Activated CD4-positive, CD25-positive, alpha-beta regulatory T cell treated with anti-CD3 and anti-CD28 coated beads, Interleukin-2, amount 50 U/mL, for 24 hours (primary cell): Measurements from ENCODE around the gene TMEM94.
A peak's percentile ranks its signal among the peaks of the same experiment; 100 is the strongest.
"Not testable (repeated sequence)": the region's sequence is repeated elsewhere in the genome, so short reads cannot be mapped to it uniquely, and the experiment has no call there.

Source experiments
- ATAC-seq, 2 donors: fragments of 150-1000 bp; cut with Tn5 transposase; one replicate each; pipeline ENCODE4 v1.10.0; 2021; ENCODE audit warnings: mild to moderate bottlenecking in 1 of 2, moderate library complexity in 1 of 2

TMEM94 gene

DNA sequence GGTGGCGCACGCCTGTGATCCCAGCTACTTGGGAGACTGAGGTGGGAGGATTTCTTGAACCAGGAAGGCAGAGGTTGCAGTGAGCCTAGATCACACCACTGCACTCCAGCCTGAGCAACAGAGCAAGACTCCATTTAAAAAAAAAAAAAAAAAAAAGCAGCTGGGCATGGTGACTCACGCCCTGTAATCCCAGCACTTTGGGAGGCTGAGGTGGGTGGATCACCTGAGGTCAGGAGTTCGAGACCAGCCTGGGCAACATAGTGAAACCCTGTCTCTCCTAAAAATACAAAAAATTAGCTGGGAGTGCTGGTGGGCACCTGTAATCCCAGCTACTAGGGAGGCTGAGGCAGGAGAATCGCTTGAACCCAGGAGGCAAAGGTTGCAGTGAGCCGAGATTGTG is 10.5 kb upstream of the TMEM94 start:
- ATAC-seq: not testable (repeated sequence)

DNA sequence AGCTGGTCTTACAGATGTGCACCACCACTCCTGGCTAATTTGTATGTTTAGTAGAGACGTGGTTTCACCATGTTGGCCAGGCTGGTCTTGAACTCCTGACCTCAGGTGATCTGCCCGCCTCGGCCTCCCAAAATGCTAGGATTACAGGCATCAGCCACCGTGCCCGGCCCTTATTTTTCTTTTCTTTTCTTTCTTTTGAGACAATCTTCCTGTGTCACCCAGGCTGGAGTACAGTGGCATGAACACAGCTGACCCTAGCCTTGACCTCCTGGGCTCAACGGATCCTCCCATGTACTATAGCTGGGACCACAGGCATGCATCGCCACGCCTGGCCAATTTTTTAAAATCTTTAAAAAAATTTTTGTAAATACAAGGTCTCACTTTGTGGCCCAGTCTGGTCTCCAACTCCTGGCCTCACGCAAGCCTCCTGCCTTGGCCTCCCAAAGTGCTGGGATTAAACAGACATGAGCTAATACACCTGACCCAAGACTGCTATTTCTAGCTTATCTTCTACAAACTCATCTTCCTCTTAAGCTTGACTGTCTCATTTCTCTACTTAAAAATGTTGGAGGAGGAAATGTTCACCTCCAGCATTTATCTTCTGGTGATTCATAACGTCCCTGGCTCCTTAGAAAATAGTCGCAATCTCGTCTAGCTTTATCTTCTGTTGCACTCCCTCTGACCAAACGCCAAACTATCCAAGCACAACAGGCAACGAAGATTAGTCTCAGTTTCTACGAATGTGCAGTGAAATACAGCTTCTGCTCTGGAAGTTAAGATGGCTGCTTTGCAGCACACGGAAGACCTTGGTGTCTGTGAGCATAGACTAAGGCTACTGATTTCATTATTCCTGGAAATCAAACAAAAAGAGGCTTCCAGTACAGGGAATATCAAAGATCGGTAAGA is 8.2 kb upstream of the TMEM94 start:
- no peak for ATAC-seq

DNA sequence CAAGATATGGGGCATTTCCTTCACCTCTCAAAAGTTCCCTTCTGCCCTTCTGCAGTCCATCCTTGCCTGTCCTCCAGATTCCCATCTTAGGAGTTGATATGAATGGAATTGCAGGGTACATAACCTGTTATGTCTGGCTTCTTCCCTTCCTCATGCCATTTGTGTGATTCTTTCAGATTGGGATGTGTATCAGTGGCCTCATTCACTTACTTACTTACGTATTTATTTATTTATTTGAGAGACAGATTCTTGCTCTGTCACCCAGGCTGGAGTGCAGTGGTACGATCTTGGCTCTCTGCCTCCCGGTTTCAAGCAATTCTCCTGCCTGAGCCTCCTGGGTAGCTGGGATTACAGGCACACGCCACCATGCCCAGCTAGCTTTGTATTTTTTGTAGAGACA is 6.2 kb upstream of the TMEM94 start:
- no peak for ATAC-seq

DNA sequence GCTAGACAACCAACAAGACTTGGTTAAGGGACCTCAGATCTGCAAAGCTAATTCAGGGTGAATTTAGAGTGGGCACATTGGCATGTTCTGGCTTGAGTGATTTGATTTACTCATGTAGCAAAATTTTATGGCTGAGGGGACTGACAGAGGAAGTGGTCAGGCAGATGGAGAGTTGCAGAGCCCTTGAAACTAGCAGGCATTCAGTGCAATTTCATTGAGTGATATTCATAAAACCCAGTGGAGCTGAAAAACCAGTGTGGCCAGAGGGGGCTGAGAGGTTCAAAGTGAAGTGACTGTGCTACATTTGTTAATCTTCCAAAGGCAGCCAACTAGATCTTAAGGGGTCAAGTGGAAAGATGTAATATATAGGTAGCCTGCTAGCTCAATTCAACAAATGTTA is 2.2 kb upstream of the TMEM94 start:
- ATAC-seq: no peak

DNA sequence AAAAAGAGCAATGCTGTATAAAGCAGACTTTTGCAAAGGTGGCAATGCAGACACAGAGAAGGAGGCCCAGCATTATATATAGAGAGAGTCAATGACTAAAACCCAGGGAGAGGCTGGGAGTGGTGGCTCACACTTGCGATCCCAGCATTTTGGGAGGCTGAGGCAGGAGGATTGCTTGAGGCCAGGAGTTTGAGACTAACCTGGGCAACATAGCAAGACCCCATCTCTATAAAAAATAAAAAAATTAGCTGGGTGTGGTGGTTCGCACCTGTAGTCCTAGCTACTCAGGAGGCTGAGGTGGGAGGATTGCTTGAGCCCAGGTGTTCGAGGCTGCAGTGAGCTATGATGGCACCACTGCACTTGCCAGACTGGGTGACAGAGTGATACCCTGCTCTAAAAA is 1.8 kb upstream of the TMEM94 start:
- not testable (repeated sequence) for ATAC-seq

DNA sequence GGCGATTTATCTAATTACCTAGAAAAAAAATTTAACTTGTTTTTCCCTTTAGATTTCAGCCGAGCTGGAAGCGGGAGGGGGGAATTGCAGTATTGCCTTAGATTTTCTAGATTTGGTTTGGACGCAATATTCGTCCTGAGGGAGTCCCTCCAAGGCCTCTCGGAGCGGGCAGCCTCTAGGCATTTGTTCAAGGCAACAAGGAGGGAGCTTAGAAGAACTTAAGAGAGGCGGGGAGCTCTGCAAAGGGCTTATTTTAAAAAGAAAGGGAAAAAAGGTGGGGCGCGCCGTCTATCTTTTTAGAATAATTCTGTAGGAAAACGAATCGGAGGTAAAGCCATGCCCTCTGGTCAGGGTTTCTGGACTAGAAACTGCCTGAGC is 407 bp upstream of the TMEM94 start:
- ATAC-seq: peak in 1 of 2 donors; percentile 5

DNA sequence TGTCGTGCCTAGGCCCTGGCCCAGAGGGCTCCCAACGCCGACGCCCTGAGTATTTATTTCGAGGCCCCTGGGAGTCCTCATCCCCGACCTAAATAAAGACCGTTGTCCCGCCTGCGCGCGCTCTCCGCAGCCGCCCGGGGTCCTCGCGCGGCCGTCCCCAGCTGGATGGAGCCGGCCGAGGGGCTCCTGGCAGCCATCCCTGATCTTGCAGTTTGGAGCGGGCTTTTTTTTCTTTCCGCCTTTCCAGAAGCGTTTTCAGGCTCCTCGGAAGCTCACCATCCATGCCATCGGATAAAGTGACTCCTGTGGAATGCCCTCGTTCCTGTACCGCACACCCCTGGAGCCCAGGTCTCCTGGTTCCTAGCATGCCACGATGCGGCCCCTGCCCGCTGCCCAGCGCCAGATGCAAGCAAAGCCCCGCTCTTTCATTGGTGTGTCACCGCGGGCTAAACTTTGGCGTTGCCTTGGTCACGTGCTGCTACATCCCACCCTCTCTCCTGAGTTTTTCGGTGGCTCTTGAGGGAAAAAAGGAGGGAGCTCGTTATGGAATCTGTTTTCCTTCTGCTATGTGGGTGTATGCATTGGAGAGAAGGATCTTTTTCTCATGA is 716 bp downstream of the TMEM94 start:
- ATAC-seq: peak in 1 of 2 donors; percentile 12

DNA sequence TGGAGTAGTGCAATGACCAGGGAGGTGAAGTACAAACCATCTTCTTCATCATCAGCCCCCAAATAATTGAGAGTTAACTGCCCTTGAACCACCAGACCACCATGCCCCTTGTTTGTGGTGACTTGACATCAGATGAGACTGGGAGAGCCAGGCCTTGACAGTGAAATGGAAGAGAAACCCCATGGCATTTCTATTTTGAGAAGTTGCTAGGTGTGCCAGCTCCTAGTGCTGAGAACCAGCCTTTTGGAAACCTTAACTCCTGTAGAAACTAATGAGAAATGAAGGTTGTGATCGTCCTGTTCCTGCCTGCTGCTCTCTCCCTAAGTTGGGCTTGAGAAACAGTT is 2.8 kb downstream of the TMEM94 start:
- ATAC-seq: no peak

DNA sequence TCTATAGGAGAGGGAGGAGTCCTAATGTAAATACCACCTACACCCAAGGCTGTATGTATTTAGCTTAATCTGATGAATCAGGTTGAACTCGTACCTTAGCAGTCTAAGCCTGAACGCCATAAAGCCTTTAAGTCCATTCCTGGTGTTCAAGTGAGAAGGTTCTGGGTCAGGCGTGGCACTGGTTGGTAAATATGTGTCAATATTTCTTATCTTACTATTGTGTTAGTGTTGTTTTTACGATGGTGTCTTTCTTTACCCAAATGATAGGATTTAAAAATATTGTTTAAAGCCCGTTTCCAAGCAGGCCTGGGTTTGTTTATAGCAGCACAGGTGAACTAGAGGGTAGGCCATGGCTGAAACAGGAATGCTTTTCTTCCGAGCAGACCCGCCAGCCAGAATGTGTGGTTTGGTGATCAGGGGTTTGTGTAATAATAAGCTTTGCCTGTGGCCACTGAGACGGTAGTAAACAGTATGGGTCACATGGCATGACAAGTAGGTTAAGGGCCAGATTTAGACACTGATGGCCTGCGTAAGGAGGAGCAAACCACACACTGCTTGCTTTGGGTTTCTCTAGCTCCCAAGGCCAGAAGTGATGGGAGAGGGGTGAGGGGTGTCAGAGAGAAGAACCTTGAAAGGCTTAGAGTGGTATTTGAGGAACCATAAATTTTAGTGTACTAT is 3.3 kb downstream of the TMEM94 start:
- no peak for ATAC-seq

DNA sequence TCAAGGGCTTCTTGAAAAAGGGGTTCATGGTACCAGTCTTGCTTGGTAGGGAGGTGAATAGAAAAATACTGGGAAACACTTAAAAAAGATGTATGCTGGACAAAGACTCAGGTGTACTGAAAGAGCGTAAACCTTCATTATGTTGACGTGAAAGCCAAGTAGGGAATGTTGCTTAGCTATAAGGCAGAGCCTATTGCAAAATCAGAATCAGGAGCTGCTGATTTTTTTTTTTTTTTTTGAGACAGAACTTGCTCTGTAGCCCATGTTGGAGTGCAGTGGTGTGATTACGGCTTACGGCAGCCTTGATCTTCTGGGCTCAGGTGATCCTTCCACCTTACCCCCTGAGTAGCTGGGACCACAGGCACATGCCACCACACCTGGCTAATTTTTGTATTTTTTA is 3.9 kb downstream of the TMEM94 start:
- no peak for ATAC-seq

DNA sequence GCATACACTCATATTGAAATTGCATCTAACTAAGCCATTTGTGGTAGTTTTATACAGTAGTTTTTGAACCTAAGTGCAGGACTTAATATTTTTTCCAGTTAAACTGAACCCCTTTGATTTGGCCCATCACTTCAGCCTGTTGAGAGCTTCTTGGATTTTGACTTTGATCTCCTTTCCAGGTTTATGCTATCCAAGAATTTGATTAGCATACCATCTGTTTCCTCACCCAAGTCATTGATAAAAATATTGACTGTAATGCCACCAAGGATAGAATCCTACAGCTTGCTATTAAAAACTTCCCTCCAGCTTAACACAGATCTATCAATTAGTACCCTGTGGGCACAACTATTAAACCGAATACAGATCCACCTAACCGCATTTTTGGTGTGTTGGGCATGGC is 7.2 kb downstream of the TMEM94 start:
- no peak for ATAC-seq

DNA sequence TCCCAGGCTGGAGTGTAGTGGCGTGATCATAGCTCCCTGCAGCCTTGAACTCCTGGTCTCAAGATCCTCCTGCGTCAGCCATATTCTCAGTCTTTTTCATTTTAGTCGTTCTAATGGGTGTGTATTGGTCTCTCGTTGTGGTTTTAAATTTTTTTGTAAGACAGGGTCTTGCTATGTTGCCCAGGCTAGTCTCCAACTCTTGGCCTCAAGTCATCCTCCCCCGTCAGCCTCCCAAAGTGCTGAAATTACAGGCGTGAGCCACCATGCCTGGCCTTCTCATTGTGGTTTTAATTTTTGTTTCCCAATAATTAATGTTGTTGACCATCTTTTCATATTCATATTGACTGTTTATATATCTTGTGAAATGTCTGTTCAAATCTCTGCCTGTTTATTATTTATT is 8.6 kb downstream of the TMEM94 start:
- ATAC-seq: no peak

DNA sequence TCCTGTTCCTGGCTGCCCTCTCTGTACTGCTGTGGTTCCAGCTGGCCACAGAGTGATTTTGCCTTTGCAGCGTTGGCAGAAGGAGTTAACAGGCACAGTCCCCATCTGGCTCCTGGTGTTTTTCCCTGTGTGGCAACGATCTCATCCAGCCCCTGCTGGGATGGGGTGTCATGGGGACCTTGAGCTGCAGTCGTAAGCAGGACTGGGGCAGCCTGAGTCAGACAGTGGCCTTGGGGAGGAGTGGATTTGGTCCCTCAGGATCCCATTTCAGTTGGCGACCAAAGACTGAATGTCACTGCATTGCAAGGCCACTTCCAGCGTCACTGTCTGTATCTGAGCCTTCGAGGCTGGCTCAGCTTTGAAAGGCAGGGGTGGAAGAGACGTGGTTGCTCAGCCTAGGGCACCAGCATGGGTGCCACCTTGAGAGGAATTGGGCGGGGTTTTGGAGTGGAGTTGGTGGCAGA is 11.9 kb downstream of the TMEM94 start:
- ATAC-seq: no peak

DNA sequence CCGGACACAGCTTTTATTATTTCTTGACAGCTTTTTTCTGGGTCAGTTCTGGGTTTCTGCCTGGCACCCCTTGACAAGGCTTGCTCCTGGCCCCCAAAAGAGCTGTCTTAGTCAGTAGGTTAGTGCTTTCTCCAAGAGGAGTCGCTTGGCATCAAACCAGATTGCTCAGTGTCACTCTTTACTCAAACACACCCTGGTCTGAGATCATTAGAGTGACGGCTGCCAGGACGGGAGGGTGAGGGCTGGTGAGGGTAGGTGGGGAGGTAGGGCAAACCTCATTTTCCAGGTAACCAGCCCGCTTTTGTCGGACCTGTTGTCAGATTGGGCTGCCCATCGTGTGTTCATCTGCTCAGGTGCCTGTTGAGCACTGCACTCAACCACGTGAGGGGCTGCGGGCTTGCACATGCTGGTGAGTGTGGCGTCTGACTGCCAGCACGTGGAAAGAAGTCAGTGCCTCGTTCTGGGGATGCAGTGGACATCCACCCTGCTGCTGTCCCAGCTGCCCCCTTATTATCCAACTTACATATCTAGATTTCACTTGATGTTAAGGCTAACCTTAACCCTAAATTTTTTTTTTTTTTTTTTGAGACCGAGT is 12.4 kb downstream of the TMEM94 start:
- no peak for ATAC-seq

DNA sequence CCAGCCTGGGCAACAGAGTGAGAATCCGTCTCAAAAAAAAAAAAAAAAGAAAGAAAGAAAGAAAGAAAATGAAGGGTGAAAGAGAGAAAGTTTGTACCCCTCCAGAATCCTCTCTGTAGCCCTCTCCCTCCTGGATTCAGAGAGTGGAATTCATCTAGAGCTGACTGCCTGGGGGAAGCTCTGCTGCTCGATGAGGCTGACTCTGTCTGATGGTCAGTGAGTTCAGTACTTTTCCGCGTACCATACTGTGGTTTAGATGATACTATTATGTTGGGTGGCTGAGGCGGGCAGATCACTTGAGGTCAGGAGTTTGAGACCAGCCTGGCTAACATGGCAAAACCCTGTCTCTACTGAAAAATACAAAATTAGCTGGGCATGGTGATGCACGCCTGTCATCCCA is 14.8 kb downstream of the TMEM94 start:
- no peak for ATAC-seq

DNA sequence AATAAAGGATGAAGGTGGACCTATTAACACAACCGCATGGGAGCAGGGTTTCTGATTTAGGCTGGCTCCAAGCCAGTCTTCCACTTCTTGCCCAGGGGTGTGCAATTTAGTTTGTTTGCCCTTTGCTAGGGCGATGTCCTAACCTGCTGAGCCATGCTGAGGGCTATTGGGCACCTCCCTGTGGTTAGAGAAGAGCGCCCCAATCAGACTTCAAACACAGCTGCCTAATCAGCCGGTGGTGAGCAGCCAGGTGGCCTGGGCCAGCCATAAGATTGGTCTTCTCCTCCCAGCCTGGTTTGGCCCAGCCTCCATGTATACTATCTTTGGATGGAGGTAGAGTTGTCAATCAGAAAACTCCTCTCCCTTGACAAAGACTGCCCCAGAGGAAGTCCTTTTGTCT is 15.7 kb downstream of the TMEM94 start:
- ATAC-seq: no peak

DNA sequence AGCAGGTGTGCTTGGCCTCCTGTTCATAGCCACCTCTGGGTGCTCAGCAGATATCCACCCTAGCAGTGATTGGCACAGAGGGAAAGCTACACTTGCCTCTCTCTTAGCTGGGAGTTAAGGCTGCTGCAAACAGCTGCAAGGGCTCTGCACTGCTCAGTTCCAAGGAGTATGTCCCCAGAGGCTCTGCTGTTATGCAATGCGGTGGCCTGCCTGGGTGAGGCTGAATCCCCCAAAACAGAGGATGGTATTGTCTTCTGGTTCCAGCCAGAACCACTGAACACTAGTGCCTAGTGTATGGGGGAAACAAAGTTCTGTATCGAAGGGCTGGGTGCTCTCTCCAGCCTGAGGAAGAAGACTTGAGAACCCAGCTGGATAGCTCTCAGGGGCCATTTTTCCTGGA is 16.8 kb downstream of the TMEM94 start:
- no peak for ATAC-seq

DNA sequence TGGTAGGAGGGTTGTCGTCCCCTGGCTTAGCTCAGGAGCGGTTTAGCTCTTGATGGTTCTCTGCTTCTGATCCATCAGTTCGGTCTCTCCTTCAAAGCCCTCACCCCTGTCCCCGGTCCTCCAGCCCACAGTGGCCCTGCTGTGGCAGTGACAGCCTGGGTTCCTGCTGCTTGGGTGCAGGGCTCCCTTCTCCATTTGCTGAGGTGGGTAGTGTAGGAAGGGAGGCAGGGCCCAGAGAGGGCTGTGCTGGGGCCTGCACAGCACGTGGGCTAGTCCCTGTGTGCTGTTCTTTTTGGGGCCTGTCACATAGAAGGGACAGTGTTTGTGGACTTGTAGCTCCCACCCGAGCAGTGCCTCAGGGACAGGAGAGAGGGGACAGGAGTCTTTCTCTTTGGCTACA is 18.3 kb downstream of the TMEM94 start:
- no peak for ATAC-seq

DNA sequence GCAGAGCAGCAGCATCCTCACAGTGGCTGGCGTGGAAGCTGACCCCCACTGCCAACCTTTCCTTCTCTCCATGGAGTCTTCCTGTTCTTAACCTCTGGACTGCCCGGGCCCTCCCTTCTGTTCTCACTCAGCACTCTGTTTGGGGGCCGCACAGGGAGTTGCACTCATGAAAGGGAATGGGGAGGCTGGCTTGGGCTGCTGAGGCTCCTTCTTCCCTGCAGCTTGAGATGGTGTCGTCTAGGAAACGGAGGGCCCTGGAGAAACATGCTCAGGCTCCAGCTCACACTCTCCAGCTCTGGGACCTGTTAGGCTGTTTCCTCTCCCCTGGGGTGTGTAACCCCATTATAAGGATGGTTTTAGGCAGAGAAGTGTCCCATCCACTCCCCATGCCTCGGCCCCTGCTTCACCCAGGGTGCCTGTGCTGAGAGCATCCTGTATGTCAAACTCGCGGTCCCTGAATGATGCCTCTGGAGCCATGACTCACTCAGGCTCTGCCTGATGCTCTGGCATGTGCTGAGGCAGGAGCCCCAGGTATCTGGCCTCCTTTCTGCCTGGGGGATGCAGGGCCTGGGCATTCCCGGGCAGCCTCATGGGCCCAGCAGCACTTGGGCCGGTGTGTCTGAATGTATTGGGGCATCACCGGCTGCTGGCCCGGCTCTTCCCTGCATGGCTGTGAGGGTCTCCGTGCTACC is 18.9 kb downstream of the TMEM94 start:
- no peak for ATAC-seq

DNA sequence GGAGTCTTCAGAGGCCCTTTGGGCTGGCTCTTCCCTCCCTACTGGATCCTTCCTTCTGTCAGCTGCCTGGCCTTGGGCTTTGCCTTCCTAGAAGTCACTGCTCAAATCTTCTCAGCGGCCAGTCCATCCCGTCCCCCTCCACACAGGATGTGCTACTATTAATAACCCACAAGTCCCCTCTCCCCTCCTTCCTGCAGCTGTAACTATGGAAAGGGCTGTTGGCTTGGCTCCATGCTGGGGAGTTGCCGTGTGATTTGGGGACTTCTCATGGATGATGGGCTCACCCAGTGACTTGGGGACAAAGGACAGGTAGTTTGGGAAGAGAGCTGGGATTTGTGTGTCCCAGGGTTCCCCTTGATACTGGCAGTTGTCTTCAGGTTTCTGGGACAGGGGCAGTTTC is 19.4 kb downstream of the TMEM94 start:
- ATAC-seq: no peak

DNA sequence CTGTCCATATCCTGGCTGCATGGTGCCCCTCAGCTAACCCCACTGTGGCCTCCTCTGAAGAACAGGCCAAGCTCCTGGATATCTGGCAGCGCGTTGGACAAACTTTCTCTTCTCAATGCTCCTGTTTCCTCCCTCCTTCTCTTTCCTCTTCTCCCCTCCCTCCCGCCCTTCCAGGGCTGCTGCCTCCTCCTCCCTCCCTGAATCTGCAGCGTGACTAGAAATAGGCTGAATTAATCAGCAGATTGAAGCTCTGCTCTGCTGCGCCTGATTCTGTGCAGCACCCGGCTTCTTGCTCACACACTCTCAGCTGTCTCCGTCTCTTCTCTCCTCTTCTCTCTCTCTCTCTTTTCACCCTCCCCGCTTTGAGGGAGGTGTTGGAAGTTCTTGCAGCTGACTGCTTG is 19.8 kb downstream of the TMEM94 start:
- ATAC-seq: no peak

DNA sequence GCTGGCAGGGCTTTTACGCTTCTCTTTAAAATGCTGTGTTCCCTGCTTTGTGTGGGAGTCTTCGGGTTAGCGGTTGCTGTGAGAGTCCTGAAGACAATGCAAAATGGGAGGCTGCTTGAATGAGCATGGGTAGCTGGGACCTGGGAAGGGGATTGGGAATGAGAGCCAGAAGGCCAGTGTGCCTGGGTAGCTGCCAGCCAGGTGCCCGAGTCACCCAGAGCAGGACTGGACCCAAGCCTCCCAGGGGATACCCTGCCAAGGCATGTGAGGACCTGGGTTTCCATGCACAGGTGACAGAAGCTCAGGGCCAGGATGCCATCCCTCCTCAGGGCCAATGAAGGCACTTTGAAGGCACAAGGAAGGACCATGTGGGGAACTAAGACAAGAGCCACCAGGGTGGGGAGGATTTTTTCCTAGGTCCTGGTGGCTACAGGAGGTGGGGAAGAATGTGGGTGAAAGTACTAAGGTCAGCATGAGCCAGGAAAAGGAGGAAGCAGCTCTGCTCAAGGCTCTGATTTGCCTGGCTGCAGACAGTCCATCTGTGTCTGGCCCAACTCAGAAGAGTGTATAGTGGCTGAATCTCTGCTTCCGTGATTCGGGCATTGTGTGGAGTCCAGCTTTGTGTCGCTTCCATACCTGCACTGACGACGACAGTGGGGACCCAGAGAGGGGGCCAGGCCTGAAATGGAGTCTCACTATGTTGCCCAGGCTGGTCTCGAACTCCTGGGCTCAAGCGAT is 20.5 kb downstream of the TMEM94 start:
- no peak for ATAC-seq
